GM18861 (cell line): ENCODE results near the gene ZNF30.
"Not testable (repeated sequence)": the region's sequence is repeated elsewhere in the genome, so short reads cannot be mapped to it uniquely, and the experiment has no call there.

Experiments used
- ATAC-seq: cut with Tn5 transposase; IDR thresholded peaks from one replicate; pipeline ENCODE4 v1.9.1; 2021; ENCODE audit not compliant: unreplicated experiment

ZNF30 gene

GRCh38 chr19:34985249-34986022 is 58.7 kb downstream of the ZNF30 start:
- no peak for ATAC-seq

- ATAC-seq = no peak
Observed at GRCh38 chr19:34988119-34988518, 61.4 kb downstream of the ZNF30 start.

- no peak for ATAC-seq
Observed at GRCh38 chr19:34989298-34989697, 62.6 kb downstream of the ZNF30 start.

GRCh38 chr19:34990578-34991192 is 64.0 kb downstream of the ZNF30 start:
- no peak for ATAC-seq

GRCh38 chr19:34991542-34992333 is 65.0 kb downstream of the ZNF30 start:
- no peak for ATAC-seq

GRCh38 chr19:34992582-34992981 is 65.9 kb downstream of the ZNF30 start:
- ATAC-seq = not testable (repeated sequence)

GRCh38 chr19:34994286-34994642 is 67.6 kb downstream of the ZNF30 start:
- no peak for ATAC-seq
